ENCODE results near the gene LY6G6F.
A peak's percentile ranks its signal among the peaks of the same experiment; 100 is the strongest.

The LY6G6F gene, protein sequence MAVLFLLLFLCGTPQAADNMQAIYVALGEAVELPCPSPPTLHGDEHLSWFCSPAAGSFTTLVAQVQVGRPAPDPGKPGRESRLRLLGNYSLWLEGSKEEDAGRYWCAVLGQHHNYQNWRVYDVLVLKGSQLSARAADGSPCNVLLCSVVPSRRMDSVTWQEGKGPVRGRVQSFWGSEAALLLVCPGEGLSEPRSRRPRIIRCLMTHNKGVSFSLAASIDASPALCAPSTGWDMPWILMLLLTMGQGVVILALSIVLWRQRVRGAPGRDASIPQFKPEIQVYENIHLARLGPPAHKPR

DNA sequence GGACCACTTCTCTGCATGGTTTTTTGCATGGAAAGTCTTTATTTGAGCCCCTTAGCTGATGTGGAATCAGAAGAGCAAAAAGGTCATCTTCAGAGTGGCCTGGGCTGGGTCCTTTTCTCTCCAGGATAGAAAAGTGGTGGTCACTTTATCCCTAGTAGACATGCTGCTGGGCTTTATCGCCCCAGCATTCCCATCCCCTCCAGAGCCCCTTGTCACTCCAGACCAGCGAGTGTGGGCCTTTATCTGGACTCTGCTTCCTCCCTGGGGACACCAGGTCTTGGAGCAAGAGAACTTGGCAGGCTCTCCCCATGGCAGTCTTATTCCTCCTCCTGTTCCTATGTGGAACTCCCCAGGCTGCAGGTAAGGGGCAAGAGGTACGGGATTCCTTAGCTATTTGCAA, at the start of gene LY6G6F:
Gene LY6G6F, plus strand, starts transcription at position 268 of the 400 bp plus-strand sequence. Its CDS starts 41 bp downstream, at position 309.
- Mint-ChIP-seq H3K27me3 (no peaks in the 10 kb centered on the region), H3K9me3 (no peaks in the 10 kb centered on the region), H3K36me3 (peaks cover 4 to 7% of the 10 kb centered on the region in 2 donors), H3K4me3 (no peak within 1 kb of the TSS), H3K4me1 (peaks cover 15 to 28% of the 10 kb centered on the region in 2 donors), H3K27ac (peak within 1 kb of the TSS; percentile 47)
- no peak for DNase-seq
- ATAC-seq (replicated peaks), result no peak

DNA sequence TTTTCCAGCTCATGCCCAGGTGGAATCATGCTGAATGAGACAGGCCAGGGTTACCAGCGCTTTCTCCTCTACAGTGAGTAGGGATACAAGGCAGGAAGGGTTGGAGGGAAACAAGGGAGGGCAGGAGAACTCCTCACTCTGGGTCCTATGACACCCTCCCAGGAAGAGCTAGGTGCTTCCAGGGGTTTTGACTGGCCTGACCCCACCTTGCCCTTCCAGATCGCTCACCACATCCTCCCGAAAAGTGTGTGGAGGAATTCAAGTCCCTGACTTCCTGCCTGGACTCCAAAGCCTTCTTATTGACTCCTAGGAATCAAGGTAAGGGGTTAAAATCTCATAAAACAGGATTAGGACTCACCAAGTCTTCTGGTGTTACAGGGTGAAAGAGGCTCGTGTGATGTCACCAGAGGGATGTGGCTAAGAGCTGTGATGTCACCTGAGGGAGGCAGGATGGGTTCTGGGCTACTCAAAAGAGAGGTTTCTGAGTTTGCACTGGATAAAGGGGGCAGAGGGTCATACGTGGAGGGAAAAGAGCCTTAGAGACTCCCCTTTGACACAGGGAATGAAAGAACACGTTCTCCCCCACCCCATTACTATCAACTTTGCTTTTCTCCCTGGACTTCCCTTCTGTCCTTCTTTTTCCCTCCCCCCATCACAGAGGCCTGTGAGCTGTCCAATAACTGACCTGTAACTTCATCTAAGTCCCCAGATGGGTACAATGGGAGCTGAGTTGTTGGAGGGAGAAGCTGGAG, 49.1 kb upstream of the LY6G6F start:
- peak overlapping the region; percentile 95 to 97 for H3K4me3 Mint-ChIP-seq
- no peaks in the 10 kb centered on the region for H3K27me3 Mint-ChIP-seq
- no peak overlapping the region for H3K27ac Mint-ChIP-seq
- DNase-seq (no peak), ATAC-seq (replicated peaks) (no peak)
- H3K4me1 Mint-ChIP-seq, result peaks cover 50 to 72% of the 10 kb centered on the region in 2 donors
- H3K36me3 Mint-ChIP-seq, result peaks cover 45 to 58% of the 10 kb centered on the region in 2 donors
- no peaks in the 10 kb centered on the region for H3K9me3 Mint-ChIP-seq

DNA sequence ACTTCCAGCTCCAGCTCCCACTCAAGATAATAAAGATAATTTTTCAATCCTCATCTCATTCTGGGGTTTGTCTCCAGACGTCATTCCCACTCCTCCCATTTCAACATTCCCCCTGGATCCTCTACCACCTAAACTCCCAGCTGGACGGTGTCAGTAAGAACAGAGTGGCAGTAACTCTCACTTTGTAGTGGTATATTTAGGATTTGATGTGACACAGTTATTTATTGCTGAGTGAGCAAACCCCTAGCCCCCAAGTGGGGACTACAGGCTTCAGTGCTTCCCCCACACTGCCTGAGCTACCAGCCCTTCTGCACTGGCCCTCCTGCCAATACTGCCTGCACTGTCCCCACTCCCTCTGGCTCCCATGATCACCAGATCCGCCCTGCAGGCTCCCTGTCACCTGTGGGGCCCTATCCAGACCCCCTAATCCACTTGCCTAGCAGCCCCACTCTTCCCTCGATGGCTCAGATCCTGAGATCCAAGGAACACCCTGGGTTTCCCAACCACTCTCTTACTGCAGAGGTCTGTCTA, 48.4 kb upstream of the LY6G6F start:
- peaks cover 46 to 59% of the 10 kb centered on the region in 2 donors for H3K36me3 Mint-ChIP-seq
- no peak for DNase-seq
- no peaks in the 10 kb centered on the region for H3K9me3 Mint-ChIP-seq

DNA sequence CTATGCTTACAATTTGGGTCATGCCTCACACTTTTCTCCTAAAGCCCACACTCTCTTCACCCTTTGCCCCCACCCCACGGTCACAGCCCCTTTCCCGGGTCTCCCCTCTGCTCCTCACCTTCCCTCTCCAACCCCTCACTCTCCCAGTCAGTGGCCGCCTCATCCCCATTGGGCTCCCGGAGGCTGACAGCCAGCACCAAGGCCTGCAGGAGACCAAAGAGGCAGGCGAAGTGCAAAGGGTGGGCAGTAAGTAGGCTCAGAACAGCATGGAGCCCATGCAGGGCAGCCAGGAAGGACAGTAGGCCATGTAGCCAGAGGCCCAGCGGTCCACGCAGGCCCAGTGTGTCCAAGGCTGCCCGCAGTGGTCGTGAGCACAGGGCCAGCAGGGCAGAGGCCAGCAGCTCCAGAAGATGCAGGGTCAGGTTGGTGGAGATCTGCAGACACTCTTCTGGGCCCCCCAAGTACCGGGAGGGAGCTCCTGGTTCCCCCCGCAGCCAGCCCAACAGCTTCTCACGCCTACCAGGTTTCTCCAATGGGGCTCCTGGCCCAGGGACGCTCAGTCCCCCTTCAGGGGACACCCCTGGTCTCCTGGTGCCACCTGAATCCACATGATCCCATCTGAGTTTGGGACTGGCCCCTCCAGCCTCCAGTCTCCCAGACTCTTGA, 47.5 kb upstream of the LY6G6F start:
- DNase-seq, result no peak
- peak overlapping the region; percentile 95 to 97 for H3K4me3 Mint-ChIP-seq
- no peaks in the 10 kb centered on the region for H3K27me3 Mint-ChIP-seq
- no peak for ATAC-seq (replicated peaks)
- peak overlapping the region; percentile 96 for H3K27ac Mint-ChIP-seq
- peaks cover 55 to 87% of the 10 kb centered on the region in 2 donors for H3K4me1 Mint-ChIP-seq
- no peaks in the 10 kb centered on the region for H3K9me3 Mint-ChIP-seq
- H3K36me3 Mint-ChIP-seq, result peaks cover 53 to 68% of the 10 kb centered on the region in 2 donors

More for the DNA sequence above, 48.4 kb upstream of the LY6G6F start:
- peak overlapping the region; percentile 77 for H3K27ac Mint-ChIP-seq
- no peak for ATAC-seq (replicated peaks)
- H3K4me3 Mint-ChIP-seq, result peak overlapping the region; percentile 95 to 97
- H3K4me1 Mint-ChIP-seq, result peaks cover 50 to 78% of the 10 kb centered on the region in 2 donors
- H3K27me3 Mint-ChIP-seq, result no peaks in the 10 kb centered on the region

DNA sequence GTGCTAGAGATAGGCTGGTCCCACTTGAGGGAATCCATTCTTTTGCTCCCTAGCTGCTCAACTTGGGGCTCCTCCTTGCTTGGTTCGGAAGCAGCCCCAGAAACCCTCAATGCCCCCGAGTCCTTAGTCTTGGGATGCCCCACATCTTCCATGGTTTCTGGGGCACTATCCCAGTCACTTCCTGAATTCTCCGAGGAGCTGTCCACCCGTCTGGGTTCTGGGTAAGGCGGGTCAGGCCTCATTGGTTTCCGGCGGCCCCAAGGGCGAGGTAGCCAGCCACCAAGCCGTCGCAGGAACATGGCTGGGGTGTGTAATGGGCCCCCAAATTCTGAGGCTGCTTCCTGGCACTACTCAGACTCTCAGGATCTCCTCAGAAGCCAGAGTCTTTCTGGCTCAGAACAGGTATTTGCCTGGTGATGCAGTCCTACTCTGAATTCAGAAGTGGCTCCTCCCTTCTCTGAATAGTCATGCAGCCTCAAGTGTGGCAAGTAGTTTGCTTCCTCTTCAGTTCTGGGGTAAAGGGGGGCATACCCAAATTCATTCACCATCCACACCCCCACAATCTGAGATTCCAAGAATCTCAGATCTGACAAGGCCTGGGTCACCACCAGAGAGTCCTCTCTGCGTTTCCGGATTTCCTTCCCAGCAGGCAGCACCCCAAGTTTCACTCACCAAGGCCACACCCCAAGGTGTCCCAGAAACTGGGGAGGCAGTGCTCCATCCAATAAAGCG, 46.9 kb upstream of the LY6G6F start:
- peak overlapping the region; percentile 95 to 97 for H3K4me3 Mint-ChIP-seq
- H3K27ac Mint-ChIP-seq, result peak overlapping the region; percentile 96
- DNase-seq, result peak; percentile 22
- H3K27me3 Mint-ChIP-seq, result no peaks in the 10 kb centered on the region
- peaks cover 59 to 75% of the 10 kb centered on the region in 2 donors for H3K36me3 Mint-ChIP-seq
- peaks cover 60 to 94% of the 10 kb centered on the region in 2 donors for H3K4me1 Mint-ChIP-seq
- peak; percentile 58 to 59 for ATAC-seq (replicated peaks)
- no peaks in the 10 kb centered on the region for H3K9me3 Mint-ChIP-seq

DNA sequence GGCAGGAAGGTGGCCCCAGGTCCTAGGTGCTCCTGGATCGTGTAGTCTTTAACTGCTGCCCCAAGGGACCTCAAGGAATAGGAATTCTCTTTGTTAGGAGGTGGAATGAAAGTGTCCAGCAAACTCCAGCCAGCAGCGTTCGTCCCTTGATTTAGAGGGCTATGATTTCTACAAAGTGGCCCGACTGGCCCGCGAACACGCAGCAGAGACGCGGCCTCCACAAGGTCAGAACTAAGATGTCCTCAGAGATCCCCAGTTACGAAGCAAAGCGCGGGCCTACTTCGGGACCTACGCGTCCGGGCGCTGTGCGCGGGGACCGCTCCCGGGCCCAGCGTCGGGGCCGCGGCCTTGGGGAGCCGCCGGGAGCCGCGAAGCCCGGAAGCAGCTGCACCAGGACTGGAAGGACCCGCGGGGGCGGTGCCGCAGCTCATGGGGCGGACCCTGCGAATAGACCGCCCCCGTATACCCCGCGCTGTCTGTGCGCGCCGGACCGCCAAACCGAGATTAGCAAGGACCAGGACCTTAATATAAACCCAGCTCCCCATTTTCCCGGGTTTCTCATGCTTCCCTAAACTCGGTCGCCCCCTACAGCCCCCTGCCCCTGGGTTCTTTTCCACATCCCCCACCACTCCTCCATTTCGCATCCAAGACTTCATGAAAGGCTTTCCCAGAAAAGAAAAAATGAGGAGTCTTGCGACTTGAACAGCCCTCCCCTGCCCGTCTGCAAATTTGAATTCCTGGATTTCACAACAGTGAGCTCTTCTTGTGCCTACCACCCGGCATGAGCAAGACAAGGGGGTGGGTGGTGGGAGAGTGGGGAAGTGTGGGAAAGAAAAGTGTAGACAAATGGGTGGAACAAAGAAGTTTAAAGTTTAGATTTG, 46.0 kb upstream of the LY6G6F start, which contains the start of gene C6orf47:
Gene C6orf47, minus strand, starts transcription at position 398 of the 881 bp plus-strand sequence. CDS start 831 bp downstream, outside the sequence.
- DNase-seq, result peak; percentile 68
- Mint-ChIP-seq H3K27ac (peak within 1 kb of the TSS; percentile 96), H3K4me1 (peaks cover 57 to 87% of the 10 kb centered on the region in 2 donors), H3K36me3 (peaks cover 56 to 73% of the 10 kb centered on the region in 2 donors), H3K9me3 (no peaks in the 10 kb centered on the region), H3K4me3 (peak within 1 kb of the TSS; percentile 95 to 97), H3K27me3 (no peaks in the 10 kb centered on the region)
- ATAC-seq (replicated peaks), result peak; percentile 64 to 73

DNA sequence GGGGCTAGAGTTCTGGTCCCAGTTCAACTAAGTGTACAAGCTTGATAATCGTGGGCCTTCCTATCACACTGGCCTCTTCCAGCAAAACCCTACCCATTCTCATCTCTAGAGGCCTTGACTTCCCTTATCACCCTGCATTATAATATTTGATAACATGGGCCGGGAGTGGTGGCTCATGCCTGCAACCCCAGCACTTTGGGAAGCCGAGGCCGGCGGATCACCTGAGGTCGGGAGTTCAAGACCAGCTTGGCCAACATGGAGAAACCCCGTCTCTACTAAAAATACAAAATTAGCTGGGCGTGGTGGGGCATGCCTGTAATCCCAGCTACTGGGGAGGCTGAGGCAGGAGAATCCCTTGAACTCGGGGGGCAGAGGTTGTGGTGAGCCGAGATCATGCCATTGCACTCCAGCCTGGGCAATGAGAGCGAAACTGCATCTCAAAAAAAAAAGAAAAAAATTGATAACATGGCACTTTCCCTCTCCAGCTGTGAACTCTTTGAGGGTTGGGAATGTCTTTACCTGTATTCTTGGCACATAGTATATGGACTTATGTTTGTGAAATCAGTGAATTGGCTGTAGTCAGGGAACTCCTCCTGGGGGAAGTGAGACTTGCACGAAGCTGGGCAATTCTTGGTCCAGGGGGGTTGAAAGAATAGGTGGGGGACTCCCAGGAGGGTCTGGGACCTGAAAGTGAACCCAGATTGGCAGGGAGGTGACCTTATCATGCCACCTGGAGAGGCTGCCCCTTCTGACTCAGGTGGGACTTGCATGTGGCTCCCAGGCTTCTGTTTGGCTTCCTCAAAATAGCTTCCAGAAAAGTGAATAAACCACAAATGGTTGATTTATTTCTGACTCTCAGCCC, 45.2 kb upstream of the LY6G6F start:
- no peaks in the 10 kb centered on the region for H3K9me3 Mint-ChIP-seq
- DNase-seq (peak; percentile 28), ATAC-seq (replicated peaks) (no peak)
- peaks cover 59 to 85% of the 10 kb centered on the region in 2 donors for H3K4me1 Mint-ChIP-seq
- H3K27ac Mint-ChIP-seq, result peak overlapping the region; percentile 92
- H3K36me3 Mint-ChIP-seq, result peaks cover 54 to 72% of the 10 kb centered on the region in 2 donors
- no peaks in the 10 kb centered on the region for H3K27me3 Mint-ChIP-seq
- H3K4me3 Mint-ChIP-seq, result peak overlapping the region; percentile 95 to 97

DNA sequence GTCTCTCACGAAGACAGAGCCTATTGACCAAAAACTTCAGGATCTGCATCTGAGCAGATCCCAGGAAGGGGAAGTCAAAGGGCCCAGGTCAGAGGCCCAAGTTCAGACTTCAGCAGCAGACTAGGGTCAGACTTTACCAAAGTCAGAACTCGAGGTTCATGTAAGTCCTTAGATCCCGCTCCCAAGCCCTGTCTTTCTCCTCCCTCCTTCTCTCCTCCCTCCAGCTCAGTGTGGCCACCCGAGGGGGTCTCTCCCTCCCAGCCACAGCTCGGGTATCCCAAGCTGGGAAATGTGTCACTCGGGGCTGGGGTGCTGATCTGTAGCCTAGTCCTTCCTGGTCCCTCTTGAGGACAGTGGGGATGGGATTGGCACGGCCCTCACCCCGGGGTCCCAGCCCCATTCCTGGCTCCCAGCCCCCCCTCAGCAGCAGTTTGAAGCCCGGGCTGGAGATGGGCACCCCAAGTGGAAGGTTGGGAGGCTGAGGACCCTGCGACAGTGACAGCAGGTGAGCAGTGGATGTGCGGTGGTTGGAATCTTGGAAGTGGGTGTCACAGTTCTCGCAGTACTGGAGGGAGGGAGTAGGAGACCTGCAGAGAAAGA, 44.4 kb upstream of the LY6G6F start:
- H3K27me3 Mint-ChIP-seq, result no peaks in the 10 kb centered on the region
- peak overlapping the region; percentile 63 for H3K27ac Mint-ChIP-seq
- H3K36me3 Mint-ChIP-seq, result peaks cover 54 to 74% of the 10 kb centered on the region in 2 donors
- ATAC-seq (replicated peaks), result no peak
- DNase-seq, result no peak
- H3K4me1 Mint-ChIP-seq, result peaks cover 60 to 85% of the 10 kb centered on the region in 2 donors
- no peaks in the 10 kb centered on the region for H3K9me3 Mint-ChIP-seq
- H3K4me3 Mint-ChIP-seq, result peak overlapping the region; percentile 72 to 97

DNA sequence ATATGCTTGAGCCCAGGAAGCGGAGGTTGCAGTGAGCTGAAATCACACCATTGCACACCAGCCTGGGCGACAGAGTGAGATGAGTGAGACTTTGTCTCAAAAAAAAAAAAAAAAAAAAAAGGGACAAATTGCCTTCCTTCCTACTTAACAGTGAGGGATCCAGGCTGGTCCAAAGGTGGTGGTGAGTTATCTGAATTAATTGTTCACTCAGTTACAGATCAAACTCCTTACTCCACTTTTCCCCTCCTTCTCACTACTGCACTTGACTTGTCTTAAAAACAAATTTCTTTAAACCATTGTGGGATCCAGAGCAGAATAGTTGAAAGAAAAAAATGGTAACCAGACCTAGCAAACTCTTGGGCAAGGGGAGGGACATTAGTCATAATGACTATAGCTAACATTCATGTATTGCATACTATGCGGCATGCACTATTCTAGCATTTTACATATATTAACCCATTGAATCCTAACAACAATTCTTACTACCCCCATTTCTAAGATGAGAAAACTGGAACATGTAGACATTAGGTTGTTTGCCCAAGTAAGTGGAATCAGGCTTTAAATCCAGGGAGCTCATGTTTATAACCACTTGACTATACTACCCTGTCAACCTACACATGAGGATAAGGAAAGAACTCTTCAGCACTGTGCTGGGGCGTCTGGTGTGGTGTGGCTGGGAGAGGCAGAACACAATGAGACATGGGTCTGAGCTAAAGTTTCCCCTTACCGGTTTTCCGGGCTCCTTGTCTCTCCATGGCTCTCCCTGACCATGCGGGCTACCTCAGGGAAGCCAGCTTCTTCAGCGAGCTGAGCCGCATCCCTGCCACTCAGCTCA, 43.3 kb upstream of the LY6G6F start:
- H3K4me1 Mint-ChIP-seq, result peaks cover 55 to 85% of the 10 kb centered on the region in 2 donors
- peak overlapping the region; percentile 99 for H3K27ac Mint-ChIP-seq
- ATAC-seq (replicated peaks) (no peak), DNase-seq (no peak)
- peaks cover 55 to 73% of the 10 kb centered on the region in 2 donors for H3K36me3 Mint-ChIP-seq
- no peaks in the 10 kb centered on the region for H3K27me3 Mint-ChIP-seq
- H3K4me3 Mint-ChIP-seq, result peak overlapping the region; percentile 98
- no peaks in the 10 kb centered on the region for H3K9me3 Mint-ChIP-seq

DNA sequence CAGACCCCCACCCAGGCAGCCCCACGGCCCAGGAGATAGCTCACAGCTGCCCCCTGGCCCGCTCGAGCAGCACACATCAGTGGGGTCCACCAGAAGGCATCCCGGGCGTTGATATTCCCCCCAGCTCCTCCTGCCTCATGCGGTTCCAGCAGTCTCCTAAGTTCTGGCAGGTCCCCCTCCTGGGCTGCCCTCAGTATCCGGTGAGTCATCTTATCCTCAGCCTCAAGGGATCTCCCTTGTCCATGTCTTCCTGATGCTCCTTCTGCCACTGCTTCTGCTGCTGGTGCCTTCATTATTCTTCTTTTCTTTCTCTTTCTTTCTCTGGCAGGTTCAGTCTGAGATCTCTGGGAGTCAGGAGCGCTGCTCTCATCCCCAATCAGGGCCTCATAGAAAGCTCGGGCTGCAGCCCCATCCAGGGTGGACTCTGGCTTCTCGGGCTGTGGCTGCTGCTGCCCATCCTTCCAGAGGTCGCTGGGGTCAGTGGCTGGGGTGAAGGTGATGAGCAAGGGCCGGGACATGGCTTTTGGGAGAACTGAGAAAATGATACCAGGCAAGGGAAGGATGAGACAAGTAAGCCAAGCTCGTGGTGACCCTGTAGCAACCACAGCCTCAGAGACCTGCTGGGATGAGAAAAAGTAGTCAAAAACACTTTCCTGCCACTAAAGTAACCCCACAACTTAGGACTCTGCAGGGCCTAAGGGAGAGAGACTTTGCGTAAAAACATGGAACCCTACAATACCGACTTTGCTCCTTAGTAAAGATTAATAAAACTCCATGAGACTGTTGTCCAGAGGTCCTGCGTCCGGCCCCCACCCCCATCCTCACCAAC, 42.5 kb upstream of the LY6G6F start:
- H3K9me3 Mint-ChIP-seq, result no peaks in the 10 kb centered on the region
- no peak for ATAC-seq (replicated peaks)
- H3K4me3 Mint-ChIP-seq, result peak overlapping the region; percentile 98
- H3K36me3 Mint-ChIP-seq, result peaks cover 53 to 73% of the 10 kb centered on the region in 2 donors
- H3K27me3 Mint-ChIP-seq, result no peaks in the 10 kb centered on the region
- peak overlapping the region; percentile 99 for H3K27ac Mint-ChIP-seq
- no peak for DNase-seq
- H3K4me1 Mint-ChIP-seq, result peaks cover 53 to 85% of the 10 kb centered on the region in 2 donors

All from stimulated activated naive B cell treated with anti-CD40 and anti-IgM and Interleukin-4, amounts not matched to agents 10 μg/mL and 1 μg/mL and 100 μg/mL, for 72 hours (primary cell).